Transverse colon (tissue), 4 donors: ENCODE data around the gene MTRF1L. TPM values are rescaled to one million over a fixed set of nuclear protein-coding genes. Genes with fewer than 3 reads are reported as not detected.
"Not testable (repeated sequence)": the region's sequence is repeated elsewhere in the genome, so short reads cannot be mapped to it uniquely, and the experiment has no call there.

Experiments used
- DNase-seq: peaks from one replicate; pipeline ENCODE4 v3.0.0-alpha.2; 2019
- H3K27ac ChIP-seq, 4 donors: fragments of 200-600 bp; sonication (generic); 2 replicates each; pipeline ENCODE4 v1.5.1; 2016 to 2018; ENCODE audit warnings: inconsistent platforms in 4 of 4
- H3K27me3 ChIP-seq: fragments of 200-600 bp; sonication (generic); 2 replicates; pipeline ENCODE4 v1.5.1; 2017; ENCODE audit warnings: inconsistent platforms
- H3K36me3 ChIP-seq, 4 donors: fragments of 200-600 bp; sonication (generic); 2 replicates each; pipeline ENCODE4 v1.5.1; 2017 to 2019; ENCODE audit warnings: inconsistent platforms in 4 of 4
- H3K4me1 ChIP-seq, 4 donors: fragments of 200-600 bp; sonication (generic); 2 replicates each; pipeline ENCODE4 v1.5.1; 2017 to 2020; ENCODE audit warnings: inconsistent platforms in 4 of 4
- H3K4me3 ChIP-seq, 4 donors: fragments of 200-600 bp; sonication (generic); 1 replicate in 1 of 4; 2 replicates in 3 of 4; pipeline versions ENCODE4 v1.5.1 to v1.6.1; 2017 to 2019; ENCODE audit warnings: inconsistent platforms in 4 of 4
- H3K9me3 ChIP-seq, 2 donors: fragments of 200-600 bp; sonication (generic); 2 replicates each; pipeline ENCODE4 v1.5.1; 2017 to 2019; ENCODE audit warnings: inconsistent platforms in 2 of 2
- EP300 ChIP-seq: sonication (generic); formaldehyde crosslinking; IDR thresholded peaks from one replicate; pipeline ENCODE4 v1.6.1; 2017; ENCODE audit warnings: antibody characterized with exemption, low read depth
- POLR2A ChIP-seq: fragments of 450-650 bp; IDR thresholded peaks from one replicate; pipeline ENCODE4 v1.6.1; 2016; ENCODE audit warnings: antibody characterized with exemption, mild to moderate bottlenecking, moderate library complexity
- POLR2AphosphoS5 ChIP-seq, 3 donors: sonication (generic); formaldehyde crosslinking; IDR thresholded peaks; one replicate each; pipeline ENCODE4 v1.6.1; 2016; ENCODE audit warnings: antibody characterized with exemption in 3 of 3
- WGBS, 2 donors: methylation state at CpG; one replicate each; pipeline ENCODE4 v1.1.5; 2018; ENCODE audit warnings: low coverage in 1 of 2; 5-methylcytosine and 5-hydroxymethylcytosine counted together
- in situ Hi-C, 4 donors: fragments of 200-750 bp; cut with MboI; loops; one replicate each; pipeline versions ENCODE4 v1.15.0 to v1.15.1; 2017; ENCODE audit warnings: low sequenced_read_pairs in 3 of 4, low pct_ligation_motif_present in 1 of 4, low pct_unique_long_range_greater_than_20kb in 1 of 4
- intact Hi-C: fragments of 100-400 bp; cut with DNase I; formaldehyde crosslinking; loops from one replicate; pipeline ENCODE4 v1.15.1; 2023; ENCODE audit warnings: low total_unique reads
- total RNA-seq, 4 donors: library from RNA; depleted of rRNA; stranded (reverse); fragments of >200 nt; gene quantifications; one replicate each; pipeline ENCODE4 v1.1.0, GENCODE V29; 2016
- TF ChIP-seq, protein P1 (sequence below), 5 experiments: fragments of 200-600 bp in 3 of 5; fragments of 450-650 bp in 2 of 5; sonication (generic) in 3 of 5; IDR thresholded peaks; 1 replicate in 2 of 5; 2 replicates in 3 of 5; pipeline ENCODE4 v1.5.1; 2016 to 2017; ENCODE audit warnings: antibody characterized with exemption in 5 of 5, inconsistent platforms in 3 of 5, mild to moderate bottlenecking in 2 of 5, moderate library complexity in 1 of 5

MTRF1L gene
- total RNA-seq, 4 donors from 2014 or later: 3.6 to 17.1 (median 15.9) TPM

- in situ Hi-C loops: no loop called here
- Histone ChIP-seq H3K27me3 (no peaks in the 10 kb centered on the region), H3K4me3 (no peak overlapping the region), H3K4me1 (peaks cover 10 to 49% (median 26%) of the 10 kb centered on the region in 4 donors), H3K36me3 (peaks cover 0 to 16% (median 5%) of the 10 kb centered on the region in 4 donors), H3K27ac (no peak overlapping the region), H3K9me3 (no peaks in the 10 kb centered on the region)
- TF ChIP-seq POLR2AphosphoS5 (IDR thresholded peaks at IDR 0.05): no peak
- TF ChIP-seq, protein P1, sequence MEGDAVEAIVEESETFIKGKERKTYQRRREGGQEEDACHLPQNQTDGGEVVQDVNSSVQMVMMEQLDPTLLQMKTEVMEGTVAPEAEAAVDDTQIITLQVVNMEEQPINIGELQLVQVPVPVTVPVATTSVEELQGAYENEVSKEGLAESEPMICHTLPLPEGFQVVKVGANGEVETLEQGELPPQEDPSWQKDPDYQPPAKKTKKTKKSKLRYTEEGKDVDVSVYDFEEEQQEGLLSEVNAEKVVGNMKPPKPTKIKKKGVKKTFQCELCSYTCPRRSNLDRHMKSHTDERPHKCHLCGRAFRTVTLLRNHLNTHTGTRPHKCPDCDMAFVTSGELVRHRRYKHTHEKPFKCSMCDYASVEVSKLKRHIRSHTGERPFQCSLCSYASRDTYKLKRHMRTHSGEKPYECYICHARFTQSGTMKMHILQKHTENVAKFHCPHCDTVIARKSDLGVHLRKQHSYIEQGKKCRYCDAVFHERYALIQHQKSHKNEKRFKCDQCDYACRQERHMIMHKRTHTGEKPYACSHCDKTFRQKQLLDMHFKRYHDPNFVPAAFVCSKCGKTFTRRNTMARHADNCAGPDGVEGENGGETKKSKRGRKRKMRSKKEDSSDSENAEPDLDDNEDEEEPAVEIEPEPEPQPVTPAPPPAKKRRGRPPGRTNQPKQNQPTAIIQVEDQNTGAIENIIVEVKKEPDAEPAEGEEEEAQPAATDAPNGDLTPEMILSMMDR (IDR thresholded peaks at IDR 0.05): no peak
- no peak for TF ChIP-seq EP300
- no peak for TF ChIP-seq POLR2A
- intact Hi-C loops: no loop called here
- DNase-seq: no peak
These were observed 2.3 kb downstream of the MTRF1L start for GRCh38 chr6:153000243-153000642.

- H3K27me3 ChIP-seq, H3K27ac ChIP-seq, in situ Hi-C loops, DNase-seq, intact Hi-C loops, H3K9me3 ChIP-seq, H3K4me3 ChIP-seq: not testable (repeated sequence)
- Histone ChIP-seq H3K36me3 (peaks cover 0 to 16% (median 5%) of the 10 kb centered on the region in 4 donors), H3K4me1 (peaks cover 10 to 50% (median 26%) of the 10 kb centered on the region in 4 donors)
- WGBS, 2 donors: 86% methylated on average over 2 of the region's 2 CpGs; no CpG with 5 or more reads in 1 of the 2 donors
These were observed 3.0 kb downstream of the MTRF1L start for GRCh38 chr6:152999538-152999937.

GRCh38 chr6:152993847-152994246 lies 8.7 kb downstream of the MTRF1L start:
- Histone ChIP-seq H3K4me3 (no peak overlapping the region), H3K9me3 (no peaks in the 10 kb centered on the region), H3K36me3 (peaks cover 0 to 40% (median 11%) of the 10 kb centered on the region in 4 donors), H3K27ac (no peak overlapping the region), H3K27me3 (no peaks in the 10 kb centered on the region), H3K4me1 (peaks cover 0 to 11% (median 0%) of the 10 kb centered on the region in 4 donors)
- intact Hi-C loops (no loop called here), in situ Hi-C loops (no loop called here)
- no peak for DNase-seq
- no peak for TF ChIP-seq POLR2AphosphoS5 (IDR thresholded peaks at IDR 0.05)
- TF ChIP-seq POLR2A: no peak
- TF ChIP-seq, protein P1 (IDR thresholded peaks at IDR 0.05): no peak
- no peak for TF ChIP-seq EP300

DNA sequence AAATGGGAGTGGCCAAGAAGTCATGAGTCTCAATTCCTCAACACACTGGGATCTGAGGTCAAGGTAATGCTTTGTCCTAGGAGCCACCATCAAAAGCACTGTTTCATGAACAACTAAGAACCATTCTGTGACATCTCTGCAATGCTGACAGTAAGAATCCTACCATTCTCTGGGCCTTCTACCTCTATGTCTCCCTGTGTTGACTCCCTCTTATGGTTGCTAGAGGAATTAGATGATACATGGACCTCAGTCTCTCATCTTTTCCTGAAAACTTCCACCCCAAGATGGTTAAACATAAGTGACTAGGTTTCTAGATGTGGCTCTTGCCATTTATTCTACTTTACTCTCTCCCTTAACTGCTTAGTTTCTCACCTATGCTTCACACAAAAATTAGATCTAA lies 9.1 kb downstream of the MTRF1L start:
- no peak for DNase-seq
- no peaks in the 10 kb centered on the region for H3K9me3 ChIP-seq
- H3K27ac ChIP-seq: no peak overlapping the region
- peaks cover 0 to 40% (median 11%) of the 10 kb centered on the region in 4 donors for H3K36me3 ChIP-seq
- TF ChIP-seq EP300 (no peak), POLR2AphosphoS5 (IDR thresholded peaks at IDR 0.05) (no peak), POLR2A (no peak)
- TF ChIP-seq, protein P1 (IDR thresholded peaks at IDR 0.05): no peak
- in situ Hi-C loops (no loop called here), intact Hi-C loops (no loop called here)
- H3K4me1 ChIP-seq: peaks cover 0 to 8% (median 0%) of the 10 kb centered on the region in 4 donors
- no peak overlapping the region for H3K4me3 ChIP-seq
- no peaks in the 10 kb centered on the region for H3K27me3 ChIP-seq

DNA sequence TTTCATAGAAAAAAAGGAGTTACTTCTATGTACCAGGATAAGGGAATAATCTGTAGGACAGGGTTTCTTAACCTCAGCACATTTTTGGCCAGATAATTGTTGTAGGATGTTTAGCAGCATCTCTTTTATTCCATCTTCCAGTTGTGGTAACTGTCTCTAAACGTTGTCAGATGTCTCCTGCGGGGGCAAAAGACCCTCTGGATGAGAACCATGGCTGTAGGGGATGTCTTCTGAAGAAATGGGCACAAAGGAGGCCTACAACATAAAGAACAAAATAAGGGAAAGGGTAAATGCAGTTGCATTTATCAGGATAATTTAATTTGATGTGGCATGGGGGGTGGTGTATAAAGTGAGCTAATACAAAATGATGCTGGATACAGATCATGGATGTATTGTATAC lies 15.5 kb downstream of the MTRF1L start:
- H3K4me1 ChIP-seq: peaks cover 13 to 24% (median 16%) of the 10 kb centered on the region in 4 donors
- TF ChIP-seq POLR2AphosphoS5 (IDR thresholded peaks at IDR 0.05) (no peak), EP300 (no peak), POLR2A (no peak)
- TF ChIP-seq, protein P1 (IDR thresholded peaks at IDR 0.05): no peak
- in situ Hi-C loops: no loop called here
- H3K27me3 ChIP-seq: no peaks in the 10 kb centered on the region
- intact Hi-C loops: no loop called here
- WGBS, 2 donors: 75 to 77% methylated on average over 2 of the region's 2 CpGs
- no peak overlapping the region for H3K27ac ChIP-seq
- H3K4me3 ChIP-seq: no peak overlapping the region
- no peak for DNase-seq
- H3K9me3 ChIP-seq: no peaks in the 10 kb centered on the region
- H3K36me3 ChIP-seq: peaks cover 0 to 12% (median under 1%) of the 10 kb centered on the region in 4 donors

GRCh38 chr6:152985300-152985699 lies 17.2 kb downstream of the MTRF1L start:
- H3K9me3 ChIP-seq, DNase-seq, intact Hi-C loops, in situ Hi-C loops, H3K4me3 ChIP-seq, H3K27me3 ChIP-seq, H3K36me3 ChIP-seq: not testable (repeated sequence)
- WGBS, 2 donors: 83 to 86% methylated on average over 7 to 11 of the region's 11 CpGs
- H3K4me1 ChIP-seq: peaks cover 14 to 40% (median 20%) of the 10 kb centered on the region in 4 donors
- peak overlapping the region in 3 of 4 donors; percentile 93 to 97 (median 96) for H3K27ac ChIP-seq
